K562 (cell line): ENCODE results near the gene DYNC2H1. TPM values are rescaled to one million over a fixed set of nuclear protein-coding genes. Genes with fewer than 3 reads are reported as not detected.

Experiments
- ATAC-seq: fragments of 200-7000 bp; cut with Tn5 transposase; 3 replicates; pipeline ENCODE4 v1.9.1; 2020; ENCODE audit warnings: moderate library complexity
- BruUV-seq: library from RNA; stranded (reverse); fragments of 400-500 nt; replicated peaks from 2 replicates; lab custom pipeline; 2021; lab: Mats Ljungman, UMichigan
- CTCF ChIA-PET: fragments of 300-600 bp; formaldehyde crosslinking; extraction: SDS; loops from one replicate; lab custom pipeline; 2021; ENCODE audit warnings: low intra/inter-chr PET ratio; lab: Yijun Ruan, JAX
- POLR2A ChIA-PET: fragments of 300-600, 350-650 bp; sonication (Branson Sonifier 250); formaldehyde crosslinking; extraction: SDS; loops from one replicate; lab custom pipeline; 2021; ENCODE audit warnings: antibody characterized with exemption, inconsistent platforms; lab: Yijun Ruan, JAX
- DNase-seq, 4 experiments: peaks; one replicate each; pipeline versions ENCODE4 v3.0.0 to v3.0.0-alpha.2; 2011 to 2018; ENCODE audit warnings: low spot score in 3 of 4, mixed read lengths in 3 of 4; ENCODE audit errors: extremely low read depth in 1 of 4
- FAIRE-seq: peaks from 2 replicates; lab custom pipeline; 2011; peaks lifted over from hg19 to GRCh38; lab: Jason Lieb, UNC
- H2AFZ ChIP-seq: 2 replicates; pipeline ENCODE4 v1.6.0; 2011; ENCODE audit warnings: low read depth, low read length, control low read depth, inconsistent platforms
- H3K27ac ChIP-seq: fragments of 200-600 bp; 3 replicates; pipeline ENCODE4 v1.8.0; 2011; ENCODE audit warnings: low read depth, mild to moderate bottlenecking, control low read depth, inconsistent platforms, low read length, moderate library complexity, mixed read lengths; ENCODE audit errors: extremely low read depth
- H3K27me3 ChIP-seq, 2 experiments: fragments of 300-600 bp in 1 of 2; 2 replicates in 1 of 2; 3 replicates in 1 of 2; pipeline versions ENCODE4 v1.6.0 to v1.8.0; 2011; ENCODE audit warnings: inconsistent platforms in 2 of 2, low read length in 2 of 2, mild to moderate bottlenecking in 1 of 2, mixed read lengths in 1 of 2, moderate library complexity in 1 of 2; ENCODE audit not compliant: control insufficient read depth in 2 of 2, insufficient read depth in 2 of 2
- H3K36me3 ChIP-seq: fragments of 300-600 bp; 3 replicates; pipeline ENCODE4 v1.8.0; 2011; ENCODE audit warnings: mild to moderate bottlenecking, low read length, inconsistent platforms; ENCODE audit not compliant: control insufficient read depth, insufficient read depth
- H3K4me1 ChIP-seq, 2 experiments: fragments of 200-600 bp in 1 of 2; replicated peaks in 1 of 2; 2 replicates in 1 of 2; 3 replicates in 1 of 2; pipeline versions ENCODE4 v1.5.1 to v1.8.0; 2011; ENCODE audit warnings: inconsistent platforms in 2 of 2, low read length in 2 of 2, mild to moderate bottlenecking in 1 of 2, mixed read lengths in 1 of 2, moderate library complexity in 1 of 2; ENCODE audit not compliant: control insufficient read depth in 2 of 2, insufficient read depth in 2 of 2
- H3K4me2 ChIP-seq: 2 replicates; pipeline ENCODE4 v1.6.1; 2011; ENCODE audit warnings: low read length, control low read depth, inconsistent platforms, mixed read lengths; ENCODE audit not compliant: insufficient read depth
- H3K4me3 ChIP-seq: fragments of 200-600 bp; sonication (generic), shearing (Covaris generic); 2 replicates; pipeline ENCODE4 v1.5.1; 2016; ENCODE audit warnings: control low read depth, inconsistent platforms
- H3K79me2 ChIP-seq: fragments of 200-600 bp; 3 replicates; pipeline ENCODE4 v1.8.0; 2011; ENCODE audit warnings: low read length, inconsistent platforms; ENCODE audit not compliant: control insufficient read depth, insufficient read depth
- H3K9ac ChIP-seq, 2 experiments: 2 replicates each; pipeline versions ENCODE4 v1.6.0 to v1.6.1; 2011; ENCODE audit warnings: low read depth in 2 of 2, low read length in 2 of 2, control low read depth in 1 of 2, inconsistent platforms in 1 of 2, mild to moderate bottlenecking in 1 of 2, mixed read lengths in 1 of 2; ENCODE audit not compliant: insufficient read depth in 1 of 2
- H3K9me1 ChIP-seq: one replicate; pipeline ENCODE4 v1.6.0; 2011; ENCODE audit warnings: inconsistent platforms, mild to moderate bottlenecking, low read length, moderate library complexity; ENCODE audit not compliant: control insufficient read depth, insufficient read depth
- H3K9me3 ChIP-seq: replicated peaks from 2 replicates; pipeline ENCODE4 v1.5.1; 2011; ENCODE audit warnings: low read depth, low read length, inconsistent platforms; ENCODE audit not compliant: control insufficient read depth, insufficient read depth
- H4K20me1 ChIP-seq: replicated peaks from 2 replicates; pipeline ENCODE4 v1.6.1; 2011; ENCODE audit warnings: low read length, inconsistent platforms, mixed read lengths; ENCODE audit not compliant: control insufficient read depth, insufficient read depth
- CHD1 ChIP-seq: fragments of 200-600 bp; sonication (generic); IDR thresholded peaks from one replicate; pipeline ENCODE4 v1.6.1; 2012; ENCODE audit warnings: mild to moderate bottlenecking, moderate library complexity, low read length, inconsistent platforms
- ETS2 ChIP-seq: IDR thresholded peaks from 2 replicates; pipeline ENCODE4 v1.6.1; 2016; ENCODE audit warnings: borderline replicate concordance, missing genetic modification characterization, mild to moderate bottlenecking, moderate library complexity, missing compliant biosample characterization; ENCODE audit not compliant: poor library complexity, severe bottlenecking
- ETV5 ChIP-seq: sonication (generic); formaldehyde crosslinking; IDR thresholded peaks from 2 replicates; pipeline ENCODE4 v1.4.0; 2020; ENCODE audit warnings: low read depth, mild to moderate bottlenecking, missing genetic modification reagents
- EZH2 ChIP-seq: IDR thresholded peaks from 2 replicates; pipeline ENCODE4 v1.6.1; 2012; ENCODE audit warnings: low read depth, mild to moderate bottlenecking, inconsistent platforms, low read length, borderline replicate concordance
- GTF2E2 ChIP-seq: fragments of 200-800 bp; sonication (Bioruptor generic); IDR thresholded peaks from 2 replicates; pipeline ENCODE4 v1.6.1; 2016; ENCODE audit warnings: missing genetic modification characterization, missing compliant biosample characterization
- MAFG ChIP-seq: fragments of 450-650 bp; conservative IDR thresholded peaks from 2 replicates; pipeline ENCODE4 v1.6.1; 2016; ENCODE audit warnings: missing genetic modification characterization, missing compliant biosample characterization
- MEIS2 ChIP-seq: fragments of 450-650 bp; IDR thresholded peaks from 2 replicates; pipeline ENCODE4 v1.6.1; 2014; ENCODE audit warnings: mild to moderate bottlenecking; ENCODE audit not compliant: partially characterized antibody
- NCOA2 ChIP-seq, 2 experiments: fragments of 450-650 bp; IDR thresholded peaks; 2 replicates each; pipeline ENCODE4 v1.6.1; 2018; ENCODE audit warnings: mild to moderate bottlenecking in 2 of 2, moderate library complexity in 1 of 2; ENCODE audit not compliant: partially characterized antibody in 2 of 2
- PPARD ChIP-seq: fragments of 250-450 bp; sonication (Bioruptor Pico); IDR thresholded peaks from 2 replicates; pipeline ENCODE4 v1.8.0; 2022; ENCODE audit warnings: inconsistent platforms, mild to moderate bottlenecking, moderate library complexity
- TAF9B ChIP-seq: fragments of 450-650 bp; IDR thresholded peaks from 2 replicates; pipeline ENCODE4 v1.6.1; 2018; ENCODE audit warnings: mild to moderate bottlenecking; ENCODE audit not compliant: partially characterized antibody
- TEAD1 ChIP-seq, 2 experiments: fragments of 450-650 bp in 1 of 2; sonication (generic) in 1 of 2; formaldehyde crosslinking; IDR thresholded peaks; 2 replicates each; pipeline versions ENCODE4 v1.4.0 to v1.8.0; 2020 to 2022; ENCODE audit warnings: mild to moderate bottlenecking in 2 of 2, missing genetic modification reagents in 1 of 2
- WHSC1 ChIP-seq: IDR thresholded peaks from one replicate; pipeline ENCODE4 v1.6.1; 2012; ENCODE audit warnings: low read length, control low read depth, inconsistent platforms
- ZBTB7A ChIP-seq: IDR thresholded peaks from 2 replicates; pipeline ENCODE4 v1.6.1; 2011; ENCODE audit warnings: low read depth, mild to moderate bottlenecking, low read length, moderate library complexity, borderline replicate concordance; ENCODE audit not compliant: control insufficient read depth
- ZFP36 ChIP-seq: fragments of 150-350 bp; IDR thresholded peaks from 2 replicates; pipeline ENCODE4 v1.6.1; 2018; ENCODE audit warnings: low read length, low read depth; ENCODE audit not compliant: partially characterized antibody
- ZNF12 ChIP-seq: sonication (generic); formaldehyde crosslinking; IDR thresholded peaks from 2 replicates; pipeline ENCODE4 v1.4.0; 2020; ENCODE audit warnings: mild to moderate bottlenecking, missing genetic modification reagents
- ZNF3 ChIP-seq: fragments of 250-450 bp; sonication (Bioruptor Pico); IDR thresholded peaks from 2 replicates; pipeline ENCODE4 v1.5.0; 2021; ENCODE audit warnings: mild to moderate bottlenecking, moderate library complexity
- ZNF785 ChIP-seq: fragments of 250-450 bp; sonication (Bioruptor Pico); IDR thresholded peaks from 2 replicates; pipeline ENCODE4 v1.4.0; 2020; ENCODE audit warnings: mild to moderate bottlenecking
- WGBS: fragments of 100-300 bp; shearing (Covaris generic); methylation state at CpG from one replicate; pipeline ENCODE4 v1.1.6; 2016; ENCODE audit warnings: low coverage, mixed read lengths; ENCODE audit not compliant: insufficient coverage; ENCODE audit errors: missing lambda C conversion rate; 5-methylcytosine and 5-hydroxymethylcytosine counted together
- in situ Hi-C: fragments of 300-500 bp; cut with MboI; formaldehyde crosslinking; loops from 4 replicates; pipeline ENCODE4 v1.15.0; 2018; ENCODE audit warnings: inconsistent platforms, mixed read lengths
- intact Hi-C: fragments of 100-400 bp; cut with micrococcal nuclease; formaldehyde crosslinking; loops from 2 replicates; pipeline ENCODE4 v1.14.2; 2022
- polyA plus RNA-seq, 8 experiments: library from polyadenylated mRNA; depleted of rRNA in 4 of 8; stranded (reverse) in 5 of 8; unstranded in 3 of 8; fragments of >200 nt; fragmentation: Nextera tagmentation in 2 of 8; fragmentation: Illumina TruSeq in 1 of 8; extraction: Ambion mirVana in 2 of 8; extraction: Trizol in 1 of 8; gene quantifications; 2 replicates each; pipeline versions ENCODE4 v1.2.1 to v1.2.3, GENCODE V29; 2011 to 2014; ENCODE audit warnings: inconsistent platforms in 1 of 8, missing spikeins in 1 of 8
- total RNA-seq, 7 experiments: library from RNA; depleted of rRNA in 6 of 7; stranded (reverse); fragments of >200 nt in 6 of 7; fragmentation: Illumina TruSeq in 2 of 7; extraction: Trizol in 2 of 7; gene quantifications; 2 replicates each; pipeline versions ENCODE4 v1.2.1 to v1.2.3, GENCODE V29; 2011 to 2021; ENCODE audit warnings: low replicate concordance in 1 of 7
- TF ChIP-seq, protein P1 (sequence below): sonication (generic); formaldehyde crosslinking; IDR thresholded peaks from 2 replicates; pipeline ENCODE4 v1.8.0; 2022; ENCODE audit warnings: mild to moderate bottlenecking, missing genetic modification reagents
- TF ChIP-seq, protein P2 (sequence below): sonication (generic); formaldehyde crosslinking; IDR thresholded peaks from 2 replicates; pipeline ENCODE4 v1.8.1; 2023; ENCODE audit warnings: mild to moderate bottlenecking, missing genetic modification reagents

DYNC2H1 gene
- total and polyA plus RNA-seq, 9 of the 15 experiments (the other 6 are each of a cell fraction or from before 2014, with no cell fraction given), result 0.08 to 0.64 (median 0.20) TPM

DNA sequence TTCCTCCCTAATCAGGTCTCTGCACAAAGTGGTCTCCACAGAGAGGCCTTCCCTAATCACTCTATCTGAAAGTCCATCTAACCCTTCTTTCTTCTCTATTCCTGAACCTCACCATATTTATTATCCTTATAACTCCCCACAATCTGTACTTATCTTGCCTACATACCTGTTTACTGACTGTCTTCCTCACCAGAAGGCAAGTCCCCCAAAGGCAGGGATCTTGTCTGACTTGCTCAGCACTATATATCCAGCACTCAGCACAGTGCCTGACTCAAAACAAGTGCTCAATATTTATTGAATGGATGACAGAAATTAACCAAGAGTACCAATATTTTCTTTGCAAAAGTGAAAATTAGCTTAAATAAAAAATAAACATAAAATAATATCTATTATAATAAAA lies 22.8 kb upstream of the DYNC2H1 start (continued):
- TF ChIP-seq TAF9B (no peak), NCOA2 (IDR thresholded peaks at IDR 0.05; ENCODE audit: partially characterized antibody in 2 of 2) (no peak), ETS2 (no peak), ETV5 (CRISPR knock-in tag) (no peak), ZNF12 (CRISPR knock-in tag) (no peak), ZNF785 (CRISPR knock-in tag) (no peak), GTF2E2 (tag) (no peak), ZBTB7A (no peak)
- TF ChIP-seq, protein P1, sequence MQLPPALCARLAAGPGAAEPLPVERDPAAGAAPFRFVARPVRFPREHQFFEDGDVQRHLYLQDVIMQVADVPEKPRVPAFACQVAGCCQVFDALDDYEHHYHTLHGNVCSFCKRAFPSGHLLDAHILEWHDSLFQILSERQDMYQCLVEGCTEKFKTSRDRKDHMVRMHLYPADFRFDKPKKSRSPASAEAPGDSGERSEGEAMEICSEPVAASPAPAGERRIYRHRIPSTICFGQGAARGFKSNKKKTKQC (CRISPR knock-in tag), result no peak

DNA sequence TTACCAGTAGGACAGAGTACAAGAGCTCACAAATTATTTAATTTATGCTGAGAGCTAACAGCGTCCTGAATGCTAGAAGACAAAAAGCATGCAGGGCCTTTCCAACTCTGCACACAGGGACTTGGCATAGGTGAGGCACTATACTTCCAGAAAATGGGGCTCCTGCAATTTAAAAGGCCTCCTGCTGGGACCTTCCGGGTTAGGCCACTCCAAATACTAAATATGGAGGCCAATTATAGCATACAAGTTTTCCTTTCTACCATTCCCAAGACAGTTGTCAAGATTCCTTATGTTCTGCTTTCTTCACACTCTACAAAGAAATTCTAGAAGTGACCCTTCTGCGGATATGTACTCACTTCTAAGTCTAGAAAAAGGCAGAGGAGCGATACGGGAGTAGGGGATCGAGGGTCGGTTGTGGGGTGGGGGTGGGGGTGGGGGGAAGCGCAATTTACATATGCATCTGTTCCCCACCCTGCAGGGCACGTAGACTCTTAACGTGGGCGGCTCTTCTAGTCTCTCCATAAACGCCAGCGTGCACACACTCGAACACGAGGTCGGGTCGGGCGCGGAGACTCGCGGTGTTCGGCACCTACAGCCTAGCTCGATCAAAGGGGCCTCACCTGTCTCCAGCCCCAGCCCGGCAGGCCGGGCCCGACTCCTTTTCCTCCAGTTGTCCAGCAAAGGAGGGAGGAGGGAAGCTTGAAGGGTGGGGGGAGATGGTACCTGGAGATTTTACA lies 18.0 kb upstream of the DYNC2H1 start:
- Histone ChIP-seq H3K9me1 (no peaks in the 10 kb centered on the region), H2AFZ (peak overlapping the region; percentile 94), H3K9me3 (no peaks in the 10 kb centered on the region; the same call in 1 of the 2 replicates), H4K20me1 (0 out of 2 replicates have a peak, but pooled peaks cover 4% of the 10 kb centered on the region), H3K27ac (peak overlapping the region; percentile 91), H3K4me2 (peak overlapping the region; percentile 94), H3K4me1 (no peaks in the 10 kb centered on the region), H3K4me3 (peak overlapping the region; percentile 95), H3K27me3 (no peaks in the 10 kb centered on the region; a peak in 1 of 5 replicates), H3K36me3 (peaks cover 29% of the 10 kb centered on the region), H3K9ac (peak overlapping the region; percentile 89 to 95), H3K79me2 (peaks cover 59% of the 10 kb centered on the region)
- no TSS peak for BruUV-seq
- POLR2A ChIA-PET, result interaction anchor here (0.7 to 1.4 kb wide), 6 partner anchors 10 to 32 kb away, joined by 3 to 7 read pairs (median 4); no protein-coding TSS in a partner anchor
- in situ Hi-C loops (no loop called here), intact Hi-C loops (no loop called here)
- 0% methylated on average over 10 of the region's 26 CpGs for WGBS
- ATAC-seq, result peak; percentile 71
- CTCF ChIA-PET, result no interaction called here
- no peak for FAIRE-seq
- DNase-seq, result peak in 3 of 4 experiments; percentile 12 to 78 (median 62)
- TF ChIP-seq TEAD1 (CRISPR knock-in tag; IDR thresholded peaks at IDR 0.05), result no peak; a peak in 1 of 4 replicates
- TF ChIP-seq MAFG (tag), result no peak
- no peak for TF ChIP-seq ZNF3
- TF ChIP-seq ETS2, result no peak
- TF ChIP-seq ZFP36, result no peak
- TF ChIP-seq WHSC1, result no peak
- TF ChIP-seq MEIS2, result no peak
- TF ChIP-seq EZH2, result no peak
- TF ChIP-seq, protein P2, sequence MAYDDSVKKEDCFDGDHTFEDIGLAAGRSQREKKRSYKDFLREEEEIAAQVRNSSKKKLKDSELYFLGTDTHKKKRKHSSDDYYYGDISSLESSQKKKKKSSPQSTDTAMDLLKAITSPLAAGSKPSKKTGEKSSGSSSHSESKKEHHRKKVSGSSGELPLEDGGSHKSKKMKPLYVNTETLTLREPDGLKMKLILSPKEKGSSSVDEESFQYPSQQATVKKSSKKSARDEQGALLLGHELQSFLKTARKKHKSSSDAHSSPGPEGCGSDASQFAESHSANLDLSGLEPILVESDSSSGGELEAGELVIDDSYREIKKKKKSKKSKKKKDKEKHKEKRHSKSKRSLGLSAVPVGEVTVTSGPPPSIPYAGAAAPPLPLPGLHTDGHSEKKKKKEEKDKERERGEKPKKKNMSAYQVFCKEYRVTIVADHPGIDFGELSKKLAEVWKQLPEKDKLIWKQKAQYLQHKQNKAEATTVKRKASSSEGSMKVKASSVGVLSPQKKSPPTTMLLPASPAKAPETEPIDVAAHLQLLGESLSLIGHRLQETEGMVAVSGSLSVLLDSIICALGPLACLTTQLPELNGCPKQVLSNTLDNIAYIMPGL, result 0 out of 2 replicates have a peak, but pooled peaks have one; percentile 25
- TF ChIP-seq PPARD (CRISPR knock-in tag), result no peak
- peak; percentile 8 for TF ChIP-seq CHD1
